Panc1 (cell line): ENCODE measurements around the gene ACTL10. TPM values are rescaled to one million over a fixed set of nuclear protein-coding genes. Genes with fewer than 3 reads are reported as not detected.

ENCODE experiments used
- ATAC-seq: fragments of 200-7000 bp; cut with Tn5 transposase; 2 replicates; pipeline ENCODE4 v1.9.1; 2020; ENCODE audit warnings: mild to moderate bottlenecking, moderate library complexity
- BruUV-seq: library from RNA; stranded (reverse); fragments of 400-500 nt; replicated peaks from 2 replicates; lab custom pipeline; 2021; lab: Mats Ljungman, UMichigan
- CTCF ChIA-PET: fragments of 300-600 bp; sonication (Branson Sonifier 250); formaldehyde crosslinking; loops from one replicate; lab custom pipeline; 2022; ENCODE audit warnings: antibody characterized with exemption; lab: Charles Lee
- POLR2A ChIA-PET: fragments of 300-600 bp; sonication (Branson Sonifier 250); formaldehyde crosslinking; loops from one replicate; lab custom pipeline; 2022; ENCODE audit warnings: antibody characterized with exemption; lab: Charles Lee
- DNase-seq: peaks from one replicate; pipeline ENCODE4 v3.0.0-alpha.2; 2010; ENCODE audit warnings: low read depth, low spot score
- H3K27ac ChIP-seq: 2 replicates; pipeline ENCODE4 v1.5.1; 2011; ENCODE audit warnings: mild to moderate bottlenecking, low read length, inconsistent platforms
- H3K27me3 ChIP-seq: fragments of 200-500 bp; sonication (Bioruptor generic); 2 replicates; pipeline ENCODE4 v1.6.0; 2014; ENCODE audit warnings: low read length, inconsistent platforms; ENCODE audit not compliant: control insufficient read depth, insufficient read depth
- H3K36me3 ChIP-seq: fragments of 200-500 bp; sonication (Bioruptor generic); 2 replicates; pipeline ENCODE4 v1.5.1; 2014; ENCODE audit warnings: inconsistent platforms, mild to moderate bottlenecking, low read length, moderate library complexity; ENCODE audit not compliant: control insufficient read depth, insufficient read depth
- H3K4me1 ChIP-seq: 2 replicates; pipeline ENCODE4 v1.5.1; 2011; ENCODE audit warnings: inconsistent platforms, mild to moderate bottlenecking, low read length, moderate library complexity; ENCODE audit not compliant: control insufficient read depth, insufficient read depth
- H3K4me3 ChIP-seq, 2 experiments: 2 replicates each; pipeline ENCODE4 v1.5.1; 2011 to 2012; ENCODE audit warnings: low read depth in 2 of 2, low read length in 2 of 2, mild to moderate bottlenecking in 2 of 2, inconsistent platforms in 1 of 2, moderate library complexity in 1 of 2
- H3K9me3 ChIP-seq: fragments of 200-500 bp; sonication (Bioruptor generic); 2 replicates; pipeline ENCODE4 v1.5.1; 2014; ENCODE audit warnings: low read depth, mild to moderate bottlenecking, inconsistent platforms, low read length, moderate library complexity; ENCODE audit not compliant: control insufficient read depth, insufficient read depth
- POLR2AphosphoS5 ChIP-seq: IDR thresholded peaks from 2 replicates; pipeline ENCODE4 v1.6.1; 2012; ENCODE audit warnings: mild to moderate bottlenecking, low read depth, low read length, moderate library complexity
- SIN3A ChIP-seq: IDR thresholded peaks from 2 replicates; pipeline ENCODE4 v1.6.1; 2012; ENCODE audit warnings: low read depth, mild to moderate bottlenecking, low read length, moderate library complexity, borderline replicate concordance; ENCODE audit not compliant: insufficient read depth
- TCF7L2 ChIP-seq: IDR thresholded peaks from 2 replicates; pipeline ENCODE4 v1.6.1; 2011; ENCODE audit warnings: mild to moderate bottlenecking, low read depth, low read length, inconsistent platforms
- in situ Hi-C: cut with HindIII; loops from 2 replicates; pipeline ENCODE4 v1.10.0; 2016; ENCODE audit warnings: low sequenced_read_pairs, low pct_unique_long_range_greater_than_20kb
- intact Hi-C: fragments of 100-400 bp; cut with micrococcal nuclease; formaldehyde crosslinking; loops from one replicate; pipeline ENCODE4 v1.10.0; 2022; ENCODE audit not compliant: unreplicated experiment
- total RNA-seq: library from RNA; stranded (reverse); gene quantifications from one replicate; pipeline ENCODE4 v1.2.1, GENCODE V29; 2021; ENCODE audit not compliant: unreplicated experiment
- TF ChIP-seq, protein P1 (sequence below), 2 experiments: IDR thresholded peaks; 2 replicates each; pipeline ENCODE4 v1.6.1; 2011 to 2012; ENCODE audit warnings: low read depth in 2 of 2, control low read depth in 1 of 2, low read length in 1 of 2, mild to moderate bottlenecking in 1 of 2, moderate library complexity in 1 of 2; ENCODE audit not compliant: insufficient read depth in 1 of 2
- TF ChIP-seq, protein P2 (sequence below): fragments of 450-650 bp; IDR thresholded peaks from 2 replicates; pipeline ENCODE4 v1.5.1; 2017; ENCODE audit warnings: mild to moderate bottlenecking

ACTL10 gene
- total RNA-seq, 1 experiment from 2014 or later = not detected

DNA sequence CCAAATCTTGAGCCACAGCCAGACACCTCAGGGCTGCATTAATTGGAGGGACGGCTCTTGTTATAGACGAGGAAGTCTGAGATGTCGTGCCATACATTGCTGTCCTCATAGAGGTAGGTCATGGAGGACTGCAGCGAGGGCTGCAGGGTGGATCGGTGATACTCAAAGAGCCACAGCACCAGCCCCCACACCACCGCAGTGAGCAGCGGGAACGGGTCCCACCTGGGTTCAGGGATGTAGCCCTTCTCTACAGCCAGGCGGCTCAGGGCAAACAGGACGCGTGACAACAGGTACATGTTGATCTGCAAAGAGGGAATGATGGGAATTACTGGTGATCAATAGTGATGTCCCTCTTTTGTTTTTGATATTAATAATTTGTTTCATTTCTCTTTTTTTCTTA lies 40.9 kb downstream of the ACTL10 start:
- intact Hi-C loops = no loop called here
- no TSS peak for BruUV-seq
- Histone ChIP-seq H3K9me3 (no peaks in the 10 kb centered on the region), H3K27ac (no peak overlapping the region), H3K27me3 (no peaks in the 10 kb centered on the region), H3K4me3 (no peak overlapping the region), H3K4me1 (no peaks in the 10 kb centered on the region), H3K36me3 (no peaks in the 10 kb centered on the region)
- ATAC-seq (no peak; the same call in 1 of the 2 replicates), DNase-seq (no peak)
- ChIA-PET CTCF (no interaction called here), POLR2A (no interaction called here)
- TF ChIP-seq, protein P1, sequence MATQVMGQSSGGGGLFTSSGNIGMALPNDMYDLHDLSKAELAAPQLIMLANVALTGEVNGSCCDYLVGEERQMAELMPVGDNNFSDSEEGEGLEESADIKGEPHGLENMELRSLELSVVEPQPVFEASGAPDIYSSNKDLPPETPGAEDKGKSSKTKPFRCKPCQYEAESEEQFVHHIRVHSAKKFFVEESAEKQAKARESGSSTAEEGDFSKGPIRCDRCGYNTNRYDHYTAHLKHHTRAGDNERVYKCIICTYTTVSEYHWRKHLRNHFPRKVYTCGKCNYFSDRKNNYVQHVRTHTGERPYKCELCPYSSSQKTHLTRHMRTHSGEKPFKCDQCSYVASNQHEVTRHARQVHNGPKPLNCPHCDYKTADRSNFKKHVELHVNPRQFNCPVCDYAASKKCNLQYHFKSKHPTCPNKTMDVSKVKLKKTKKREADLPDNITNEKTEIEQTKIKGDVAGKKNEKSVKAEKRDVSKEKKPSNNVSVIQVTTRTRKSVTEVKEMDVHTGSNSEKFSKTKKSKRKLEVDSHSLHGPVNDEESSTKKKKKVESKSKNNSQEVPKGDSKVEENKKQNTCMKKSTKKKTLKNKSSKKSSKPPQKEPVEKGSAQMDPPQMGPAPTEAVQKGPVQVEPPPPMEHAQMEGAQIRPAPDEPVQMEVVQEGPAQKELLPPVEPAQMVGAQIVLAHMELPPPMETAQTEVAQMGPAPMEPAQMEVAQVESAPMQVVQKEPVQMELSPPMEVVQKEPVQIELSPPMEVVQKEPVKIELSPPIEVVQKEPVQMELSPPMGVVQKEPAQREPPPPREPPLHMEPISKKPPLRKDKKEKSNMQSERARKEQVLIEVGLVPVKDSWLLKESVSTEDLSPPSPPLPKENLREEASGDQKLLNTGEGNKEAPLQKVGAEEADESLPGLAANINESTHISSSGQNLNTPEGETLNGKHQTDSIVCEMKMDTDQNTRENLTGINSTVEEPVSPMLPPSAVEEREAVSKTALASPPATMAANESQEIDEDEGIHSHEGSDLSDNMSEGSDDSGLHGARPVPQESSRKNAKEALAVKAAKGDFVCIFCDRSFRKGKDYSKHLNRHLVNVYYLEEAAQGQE (IDR thresholded peaks at IDR 0.05; ENCODE audit: insufficient read depth in 1 of 2, low read depth in 2 of 2, low read length in 1 of 2) = no peak
- TF ChIP-seq, protein P2, sequence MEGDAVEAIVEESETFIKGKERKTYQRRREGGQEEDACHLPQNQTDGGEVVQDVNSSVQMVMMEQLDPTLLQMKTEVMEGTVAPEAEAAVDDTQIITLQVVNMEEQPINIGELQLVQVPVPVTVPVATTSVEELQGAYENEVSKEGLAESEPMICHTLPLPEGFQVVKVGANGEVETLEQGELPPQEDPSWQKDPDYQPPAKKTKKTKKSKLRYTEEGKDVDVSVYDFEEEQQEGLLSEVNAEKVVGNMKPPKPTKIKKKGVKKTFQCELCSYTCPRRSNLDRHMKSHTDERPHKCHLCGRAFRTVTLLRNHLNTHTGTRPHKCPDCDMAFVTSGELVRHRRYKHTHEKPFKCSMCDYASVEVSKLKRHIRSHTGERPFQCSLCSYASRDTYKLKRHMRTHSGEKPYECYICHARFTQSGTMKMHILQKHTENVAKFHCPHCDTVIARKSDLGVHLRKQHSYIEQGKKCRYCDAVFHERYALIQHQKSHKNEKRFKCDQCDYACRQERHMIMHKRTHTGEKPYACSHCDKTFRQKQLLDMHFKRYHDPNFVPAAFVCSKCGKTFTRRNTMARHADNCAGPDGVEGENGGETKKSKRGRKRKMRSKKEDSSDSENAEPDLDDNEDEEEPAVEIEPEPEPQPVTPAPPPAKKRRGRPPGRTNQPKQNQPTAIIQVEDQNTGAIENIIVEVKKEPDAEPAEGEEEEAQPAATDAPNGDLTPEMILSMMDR = no peak
- in situ Hi-C loops = no loop called here

DNA sequence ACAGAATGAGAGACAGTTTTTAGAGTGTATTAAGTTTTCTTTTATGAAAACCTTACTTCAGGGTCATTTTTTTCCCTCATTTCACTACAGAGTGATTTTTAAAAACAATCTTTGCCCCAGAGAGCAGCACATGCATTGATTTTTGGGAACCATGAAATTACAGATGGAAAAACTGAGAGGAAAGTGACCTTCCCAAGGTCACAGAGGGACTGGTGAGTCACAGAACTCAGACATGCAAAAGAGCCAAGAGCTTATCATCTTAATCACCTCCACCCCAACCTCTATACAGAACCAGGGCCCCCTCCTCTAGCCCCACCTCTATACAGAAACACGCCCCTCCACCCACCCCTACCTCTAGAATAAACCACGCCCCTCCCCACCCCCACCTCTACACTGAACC lies 42.7 kb downstream of the ACTL10 start:
- no peak for ATAC-seq
- no peaks in the 10 kb centered on the region for H3K27me3 ChIP-seq
- no peaks in the 10 kb centered on the region for H3K36me3 ChIP-seq
- H3K27ac ChIP-seq = no peak overlapping the region
- no peak overlapping the region for H3K4me3 ChIP-seq
- no peaks in the 10 kb centered on the region for H3K9me3 ChIP-seq
- POLR2A ChIA-PET = interaction anchor here (0.6 kb wide), 1 partner anchor 158 kb away, joined by 8 read pairs; no protein-coding TSS in a partner anchor
- H3K4me1 ChIP-seq = no peaks in the 10 kb centered on the region
- TF ChIP-seq SIN3A (no peak), POLR2AphosphoS5 (no peak)
- intact Hi-C loops = no loop called here
- no peak for DNase-seq
- in situ Hi-C loops = no loop called here
- CTCF ChIA-PET = no interaction called here
- no TSS peak for BruUV-seq

DNA sequence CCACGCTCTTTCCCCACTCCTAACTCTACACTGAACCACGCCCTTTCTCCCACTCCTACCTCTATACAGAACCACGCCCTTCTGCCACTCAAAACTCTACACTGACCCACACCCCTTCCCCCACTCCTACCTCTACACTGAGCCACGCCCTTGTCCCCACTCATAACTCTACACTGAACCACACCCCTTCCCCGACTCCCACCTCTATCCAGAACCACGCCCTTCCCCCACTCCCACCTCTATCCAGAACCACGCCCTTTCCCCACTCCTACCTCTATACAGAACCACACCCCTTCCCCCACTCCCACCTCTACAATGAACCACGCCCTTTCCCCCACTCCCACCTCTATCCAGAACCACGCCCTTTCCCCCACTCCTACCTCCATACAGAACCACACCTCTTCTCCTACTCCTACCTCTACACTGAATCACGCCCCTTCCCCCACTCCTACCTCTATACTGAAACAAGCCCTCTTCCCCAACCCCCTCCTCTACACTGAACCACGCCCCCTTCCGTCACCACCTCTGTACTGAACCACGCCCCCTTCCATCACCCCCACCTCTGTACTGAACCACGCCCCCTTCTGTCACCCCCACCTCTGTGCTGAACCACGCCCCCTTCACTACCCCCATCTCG lies 43.3 kb downstream of the ACTL10 start:
- TF ChIP-seq POLR2AphosphoS5 (no peak), SIN3A (no peak), TCF7L2 (no peak)
- TF ChIP-seq, protein P1 (IDR thresholded peaks at IDR 0.05; ENCODE audit: insufficient read depth in 1 of 2, low read depth in 2 of 2, low read length in 1 of 2) = no peak
- TF ChIP-seq, protein P2 = no peak
- no peak for ATAC-seq
- no peak for DNase-seq
- Histone ChIP-seq H3K27ac (no peak overlapping the region), H3K4me3 (no peak overlapping the region), H3K4me1 (no peaks in the 10 kb centered on the region), H3K9me3 (no peaks in the 10 kb centered on the region), H3K27me3 (no peaks in the 10 kb centered on the region), H3K36me3 (no peaks in the 10 kb centered on the region)
- BruUV-seq = no TSS peak
- intact Hi-C loops = no loop called here
- in situ Hi-C loops = no loop called here
- ChIA-PET CTCF (no interaction called here), POLR2A (interaction anchor here (0.6 kb wide), 1 partner anchor 159 kb away, joined by 8 read pairs; no protein-coding TSS in a partner anchor)
